ENCODE measurements around the gene ONECUT1.
"Not testable (repeated sequence)": the region's sequence is repeated elsewhere in the genome, so short reads cannot be mapped to it uniquely, and the experiment has no call there.

ONECUT1 gene

GRCh38 chr15:52790169-52790708 lies at the start of gene ONECUT1:
Gene ONECUT1, minus strand, starts transcription at chr15:52790336. Its CDS starts 452 bp downstream, at chr15:52789884.
- Histone ChIP-seq H3K4me1 (ENCODE audit: control insufficient read depth in 1 of 2, insufficient read depth in 1 of 2, low read depth in 1 of 2, low read length in 1 of 2) (peaks cover 12 to 16% of the 10 kb centered on the region in 2 experiments), H3K36me3 (no peaks in the 10 kb centered on the region), H3K27ac (no peak within 1 kb of the TSS), H3K27me3 (peaks cover 100% of the 10 kb centered on the region), H3K4me3 (ENCODE audit: low read depth in 1 of 2, low read length in 1 of 2) (peak within 1 kb of the TSS in 1 of 2 experiments; percentile 14), H3K9me3 (no peaks in the 10 kb centered on the region)
- TF ChIP-seq CTCF (IDR thresholded peaks at IDR 0.05), result no peak

GRCh38 chr15:52834379-52834778 lies 44.2 kb upstream of the ONECUT1 start:
- TF ChIP-seq CTCF (IDR thresholded peaks at IDR 0.05), result no peak
- H3K27me3 ChIP-seq, result peaks cover 28% of the 10 kb centered on the region
- no peaks in the 10 kb centered on the region for H3K36me3 ChIP-seq
- no peak overlapping the region for H3K27ac ChIP-seq
- H3K9me3 ChIP-seq, result no peaks in the 10 kb centered on the region
- H3K4me3 ChIP-seq (ENCODE audit: low read depth in 1 of 2, low read length in 1 of 2), result no peak overlapping the region
- H3K4me1 ChIP-seq (ENCODE audit: control insufficient read depth in 1 of 2, insufficient read depth in 1 of 2, low read depth in 1 of 2, low read length in 1 of 2), result no peaks in the 10 kb centered on the region

GRCh38 chr15:52824169-52824942 lies 34.2 kb upstream of the ONECUT1 start:
- H3K4me1 ChIP-seq (ENCODE audit: control insufficient read depth in 1 of 2, insufficient read depth in 1 of 2, low read depth in 1 of 2, low read length in 1 of 2); H3K4me3 ChIP-seq (ENCODE audit: low read depth in 1 of 2, low read length in 1 of 2); H3K36me3 ChIP-seq; H3K27ac ChIP-seq; H3K9me3 ChIP-seq: not testable (repeated sequence)
- peaks cover 38% of the 10 kb centered on the region for H3K27me3 ChIP-seq

GRCh38 chr15:52822475-52822874 lies 32.3 kb upstream of the ONECUT1 start:
- Histone ChIP-seq H3K4me1 (ENCODE audit: control insufficient read depth in 1 of 2, insufficient read depth in 1 of 2, low read depth in 1 of 2, low read length in 1 of 2) (no peaks in the 10 kb centered on the region), H3K9me3 (no peaks in the 10 kb centered on the region), H3K36me3 (no peaks in the 10 kb centered on the region), H3K4me3 (ENCODE audit: low read depth in 1 of 2, low read length in 1 of 2) (no peak overlapping the region), H3K27ac (no peak overlapping the region), H3K27me3 (peaks cover 57% of the 10 kb centered on the region)
- TF ChIP-seq CTCF (IDR thresholded peaks at IDR 0.05), result no peak

GRCh38 chr15:52819253-52819652 lies 29.1 kb upstream of the ONECUT1 start:
- no peaks in the 10 kb centered on the region for H3K36me3 ChIP-seq
- H3K9me3 ChIP-seq, result no peaks in the 10 kb centered on the region
- H3K27ac ChIP-seq, result no peak overlapping the region
- no peak overlapping the region for H3K4me3 ChIP-seq (ENCODE audit: low read depth in 1 of 2, low read length in 1 of 2)
- no peaks in the 10 kb centered on the region for H3K4me1 ChIP-seq (ENCODE audit: control insufficient read depth in 1 of 2, insufficient read depth in 1 of 2, low read depth in 1 of 2, low read length in 1 of 2)
- no peak for TF ChIP-seq CTCF (IDR thresholded peaks at IDR 0.05)
- peaks cover 83% of the 10 kb centered on the region for H3K27me3 ChIP-seq

- H3K27ac ChIP-seq; H3K36me3 ChIP-seq; H3K4me3 ChIP-seq (ENCODE audit: low read depth in 1 of 2, low read length in 1 of 2); H3K4me1 ChIP-seq (ENCODE audit: control insufficient read depth in 1 of 2, insufficient read depth in 1 of 2, low read depth in 1 of 2, low read length in 1 of 2); H3K9me3 ChIP-seq: not testable (repeated sequence)
- peaks cover 93% of the 10 kb centered on the region for H3K27me3 ChIP-seq
Measured at GRCh38 chr15:52815899-52816298, 25.8 kb upstream of the ONECUT1 start.
